Transverse colon (tissue), 1 donor: ENCODE results near the gene TSPAN5.

ENCODE experiments used
- EP300 ChIP-seq: sonication (generic); formaldehyde crosslinking; IDR thresholded peaks from one replicate; pipeline ENCODE4 v1.6.1; 2017; ENCODE audit warnings: antibody characterized with exemption, low read depth
- POLR2A ChIP-seq: fragments of 450-650 bp; IDR thresholded peaks from one replicate; pipeline ENCODE4 v1.6.1; 2016; ENCODE audit warnings: antibody characterized with exemption, mild to moderate bottlenecking, moderate library complexity

DNA sequence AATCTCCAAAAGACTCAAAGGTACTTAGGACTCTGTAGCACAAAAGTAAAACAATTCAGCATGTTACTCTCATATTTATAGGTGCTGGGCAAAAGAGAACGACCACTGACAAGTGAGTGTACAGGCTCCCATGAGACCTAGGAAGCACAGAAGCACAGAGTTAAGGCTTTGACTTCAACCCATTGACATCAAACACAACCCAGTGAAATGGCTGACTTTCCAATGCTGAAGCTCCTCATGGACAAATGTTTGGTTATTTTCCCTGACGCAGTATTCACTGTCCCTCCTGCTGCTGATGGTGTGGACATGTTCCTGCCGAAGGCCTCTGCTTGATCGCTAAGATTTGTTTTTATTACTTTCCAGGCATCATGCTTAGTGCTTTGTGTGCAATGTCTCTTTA is 148.7 kb downstream of the TSPAN5 start:
- TF ChIP-seq POLR2A (no peak), EP300 (no peak)
